CD14-positive monocyte (primary cell): ENCODE measurements around the gene INPP4B. TPM values are rescaled to one million over a fixed set of nuclear protein-coding genes. Genes with fewer than 3 reads are reported as not detected.

ENCODE experiments used
- DNase-seq, 3 donors: peaks; one replicate each; pipeline ENCODE4 v3.0.0-alpha.2; 2011 to 2022
- H2AFZ ChIP-seq: 2 replicates; pipeline ENCODE4 v1.6.0; 2012; ENCODE audit warnings: mild to moderate bottlenecking, low read depth, low read length, inconsistent platforms; ENCODE audit not compliant: insufficient read depth, poor library complexity, severe bottlenecking
- H3K27ac ChIP-seq, 2 donors: 1 replicate in 1 of 2; 2 replicates in 1 of 2; pipeline ENCODE4 v1.5.1; 2012 to 2013; ENCODE audit warnings: low read length in 2 of 2, control low read depth in 1 of 2, inconsistent platforms in 1 of 2, low read depth in 1 of 2, mild to moderate bottlenecking in 1 of 2
- H3K27me3 ChIP-seq, 2 donors: one replicate each; pipeline versions ENCODE4 v1.6.0 to v1.6.1; 2011 to 2013; ENCODE audit warnings: low read length in 2 of 2; ENCODE audit not compliant: control insufficient read depth in 2 of 2, insufficient read depth in 2 of 2
- H3K36me3 ChIP-seq, 2 donors: replicated peaks in 1 of 2; 1 replicate in 1 of 2; 2 replicates in 1 of 2; pipeline versions ENCODE4 v1.5.1 to v1.6.1; 2012 to 2013; ENCODE audit warnings: low read length in 2 of 2, control low read depth in 1 of 2, inconsistent platforms in 1 of 2, mild to moderate bottlenecking in 1 of 2; ENCODE audit not compliant: insufficient read depth in 2 of 2, control insufficient read depth in 1 of 2
- H3K4me1 ChIP-seq, 2 donors: 1 replicate in 1 of 2; 2 replicates in 1 of 2; pipeline versions ENCODE4 v1.5.1 to v1.6.1; 2012 to 2013; ENCODE audit warnings: low read length in 2 of 2, control low read depth in 1 of 2, inconsistent platforms in 1 of 2, mild to moderate bottlenecking in 1 of 2, moderate library complexity in 1 of 2; ENCODE audit not compliant: insufficient read depth in 2 of 2, control insufficient read depth in 1 of 2
- H3K4me2 ChIP-seq: replicated peaks from 2 replicates; pipeline ENCODE3; 2012; ENCODE audit warnings: low read length, moderate library complexity, mild to moderate bottlenecking; ENCODE audit not compliant: poor library complexity, severe bottlenecking; ENCODE audit errors: extremely low read depth
- H3K4me3 ChIP-seq, 3 experiments: fragments of 200-600 bp in 1 of 3; sonication (generic) in 1 of 3; replicated peaks in 1 of 3; 1 replicate in 2 of 3; 2 replicates in 1 of 3; pipeline ENCODE4 v1.5.1; 2011 to 2013; ENCODE audit warnings: low read length in 3 of 3, mild to moderate bottlenecking in 3 of 3, control low read depth in 2 of 3, low read depth in 2 of 3, inconsistent platforms in 1 of 3, moderate library complexity in 1 of 3
- H3K79me2 ChIP-seq: 2 replicates; pipeline ENCODE4 v1.6.0; 2012; ENCODE audit warnings: mild to moderate bottlenecking, control low read depth, inconsistent platforms, low read length, moderate library complexity; ENCODE audit not compliant: insufficient read depth
- H3K9ac ChIP-seq: 2 replicates; pipeline ENCODE4 v1.6.0; 2017; ENCODE audit warnings: low read length, mild to moderate bottlenecking; ENCODE audit not compliant: insufficient read depth, poor library complexity, severe bottlenecking
- H3K9me3 ChIP-seq, 2 donors: replicated peaks in 1 of 2; 1 replicate in 1 of 2; 2 replicates in 1 of 2; pipeline versions ENCODE4 v1.5.1 to v1.6.1; 2012 to 2013; ENCODE audit warnings: low read length in 2 of 2, control low read depth in 1 of 2; ENCODE audit not compliant: control insufficient read depth in 1 of 2, insufficient read depth in 1 of 2
- H4K20me1 ChIP-seq: 2 replicates; pipeline ENCODE4 v1.6.0; 2012; ENCODE audit warnings: mild to moderate bottlenecking, low read length, control low read depth, moderate library complexity; ENCODE audit not compliant: insufficient read depth
- H3K27ac Mint-ChIP-seq, 7 donors: one replicate each; pipeline ENCODE4 v1.8.0; 2020; ENCODE audit warnings: mild to moderate bottlenecking in 7 of 7, mixed read lengths in 7 of 7, moderate library complexity in 6 of 7, inconsistent platforms in 2 of 7
- H3K27me3 Mint-ChIP-seq, 3 donors: one replicate each; pipeline ENCODE4 v1.8.0; 2021 to 2022; ENCODE audit warnings: low read depth in 3 of 3, mild to moderate bottlenecking in 3 of 3, mixed read lengths in 3 of 3, moderate library complexity in 3 of 3, inconsistent platforms in 1 of 3
- H3K36me3 Mint-ChIP-seq, 2 donors: one replicate each; pipeline ENCODE4 v1.8.0; 2020; ENCODE audit warnings: mixed read lengths in 2 of 2, inconsistent platforms in 1 of 2, mild to moderate bottlenecking in 1 of 2
- H3K4me1 Mint-ChIP-seq: one replicate; pipeline ENCODE4 v1.8.0; 2020; ENCODE audit warnings: mild to moderate bottlenecking, mixed read lengths
- H3K4me3 Mint-ChIP-seq, 2 donors: one replicate each; pipeline ENCODE4 v1.8.0; 2020; ENCODE audit warnings: mild to moderate bottlenecking in 2 of 2, mixed read lengths in 2 of 2, moderate library complexity in 1 of 2
- H3K9me3 Mint-ChIP-seq, 7 donors: one replicate each; pipeline ENCODE4 v1.8.0; 2020 to 2022; ENCODE audit warnings: mixed read lengths in 7 of 7, mild to moderate bottlenecking in 6 of 7, moderate library complexity in 6 of 7, inconsistent platforms in 2 of 7
- WGBS: methylation state at CpG from one replicate; pipeline ENCODE4 v1.1.5; 2013; ENCODE audit warnings: missing lambda C conversion rate; ENCODE audit not compliant: insufficient coverage; 5-methylcytosine and 5-hydroxymethylcytosine counted together
- intact Hi-C, 2 donors: fragments of 100-400 bp; cut with micrococcal nuclease; formaldehyde crosslinking; loops; one replicate each; pipeline versions ENCODE4 v1.15.0 to v1.15.1; 2023
- polyA plus RNA-seq, 3 donors: library from polyadenylated mRNA; depleted of rRNA in 1 of 3; unstranded in 2 of 3; stranded (reverse) in 1 of 3; fragments of 300-500 nt in 2 of 3; fragments of >200 nt in 1 of 3; fragmentation: Illumina TruSeq in 2 of 3; gene quantifications; 1 replicate in 2 of 3; 2 replicates in 1 of 3; pipeline ENCODE4 v1.2.3, GENCODE V29; 2012 to 2021
- TF ChIP-seq, protein P1 (sequence below): fragments of 200-600 bp; IDR thresholded peaks from one replicate; pipeline ENCODE4 v1.8.0; 2022; ENCODE audit warnings: antibody characterized with exemption, mild to moderate bottlenecking

INPP4B gene
- polyA plus RNA-seq, 3 donors, result 0.13 to 0.38 (median 0.22) TPM

DNA sequence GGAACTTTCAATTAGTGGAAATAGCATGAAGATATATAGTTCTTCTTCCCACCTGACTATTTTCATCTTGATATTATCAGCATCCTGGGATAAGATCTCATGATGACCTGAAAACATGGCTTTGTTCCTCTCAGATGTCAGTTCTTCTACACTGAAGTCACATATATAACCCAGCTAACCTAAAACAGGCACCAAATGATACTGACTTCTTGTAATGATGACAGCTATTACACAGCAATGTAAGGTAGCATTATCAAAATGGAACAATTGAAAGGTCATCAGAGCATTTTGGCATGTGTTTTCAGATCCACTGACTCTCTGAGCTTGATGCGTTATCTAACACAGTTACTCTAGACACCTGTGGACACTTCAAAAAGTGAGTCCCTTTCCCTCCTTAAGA lies 469.9 kb downstream of the INPP4B start:
- Histone ChIP-seq H3K36me3 (no peaks in the 10 kb centered on the region), H3K9ac (no peak overlapping the region), H3K4me3 (no peak overlapping the region), H2AFZ (no peak overlapping the region), H4K20me1 (no peaks in the 10 kb centered on the region), H3K9me3 (no peaks in the 10 kb centered on the region), H3K79me2 (no peaks in the 10 kb centered on the region), H3K27ac (no peak overlapping the region), H3K4me1 (no peaks in the 10 kb centered on the region), H3K27me3 (no peaks in the 10 kb centered on the region), H3K4me2 (no peak overlapping the region)
- Mint-ChIP-seq H3K9me3 (no peaks in the 10 kb centered on the region), H3K4me3 (no peak overlapping the region), H3K36me3 (no peaks in the 10 kb centered on the region), H3K27me3 (no peaks in the 10 kb centered on the region), H3K4me1 (no peaks in the 10 kb centered on the region), H3K27ac (no peak overlapping the region)
- intact Hi-C loops, result no loop called here
- 100% methylated on average over 1 of the region's 1 CpG for WGBS
- DNase-seq, result no peak
- TF ChIP-seq, protein P1, sequence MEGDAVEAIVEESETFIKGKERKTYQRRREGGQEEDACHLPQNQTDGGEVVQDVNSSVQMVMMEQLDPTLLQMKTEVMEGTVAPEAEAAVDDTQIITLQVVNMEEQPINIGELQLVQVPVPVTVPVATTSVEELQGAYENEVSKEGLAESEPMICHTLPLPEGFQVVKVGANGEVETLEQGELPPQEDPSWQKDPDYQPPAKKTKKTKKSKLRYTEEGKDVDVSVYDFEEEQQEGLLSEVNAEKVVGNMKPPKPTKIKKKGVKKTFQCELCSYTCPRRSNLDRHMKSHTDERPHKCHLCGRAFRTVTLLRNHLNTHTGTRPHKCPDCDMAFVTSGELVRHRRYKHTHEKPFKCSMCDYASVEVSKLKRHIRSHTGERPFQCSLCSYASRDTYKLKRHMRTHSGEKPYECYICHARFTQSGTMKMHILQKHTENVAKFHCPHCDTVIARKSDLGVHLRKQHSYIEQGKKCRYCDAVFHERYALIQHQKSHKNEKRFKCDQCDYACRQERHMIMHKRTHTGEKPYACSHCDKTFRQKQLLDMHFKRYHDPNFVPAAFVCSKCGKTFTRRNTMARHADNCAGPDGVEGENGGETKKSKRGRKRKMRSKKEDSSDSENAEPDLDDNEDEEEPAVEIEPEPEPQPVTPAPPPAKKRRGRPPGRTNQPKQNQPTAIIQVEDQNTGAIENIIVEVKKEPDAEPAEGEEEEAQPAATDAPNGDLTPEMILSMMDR, result no peak

DNA sequence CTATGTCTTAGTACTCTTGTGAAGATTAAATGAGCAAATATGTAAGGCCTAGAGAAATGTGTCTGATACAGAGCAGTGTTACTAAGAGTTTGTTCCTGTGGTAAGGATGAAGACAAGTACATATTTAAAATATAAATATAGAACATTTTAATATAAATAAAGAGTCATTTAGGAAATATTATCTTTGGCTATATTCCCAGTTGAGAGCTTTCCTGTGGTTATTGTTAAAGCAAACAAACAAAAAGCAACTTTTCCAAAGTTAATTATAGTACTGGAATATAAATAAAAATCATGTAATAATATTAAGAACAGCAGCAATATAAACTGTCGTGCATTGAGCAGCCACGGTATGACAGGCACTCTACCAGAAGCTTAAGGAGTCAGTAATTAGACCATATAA lies 472.5 kb downstream of the INPP4B start:
- H4K20me1 ChIP-seq, result no peaks in the 10 kb centered on the region
- DNase-seq, result no peak
- H3K9me3 Mint-ChIP-seq, result peaks cover 0 to 5% (median 2%) of the 10 kb centered on the region in 7 donors
- no peaks in the 10 kb centered on the region for H3K36me3 Mint-ChIP-seq
- intact Hi-C loops, result no loop called here
- H3K4me1 Mint-ChIP-seq, result no peaks in the 10 kb centered on the region
- no peak overlapping the region for H3K27ac Mint-ChIP-seq
- WGBS, result no CpG with 5 or more reads among the region's 2 CpGs
- no peak overlapping the region for H3K4me3 ChIP-seq
- H3K36me3 ChIP-seq, result no peaks in the 10 kb centered on the region
- no peaks in the 10 kb centered on the region for H3K4me1 ChIP-seq
- no peaks in the 10 kb centered on the region for H3K9me3 ChIP-seq
- no peaks in the 10 kb centered on the region for H3K79me2 ChIP-seq
- no peak overlapping the region for H3K4me2 ChIP-seq
- no peak overlapping the region for H2AFZ ChIP-seq
- H3K9ac ChIP-seq, result no peak overlapping the region
- TF ChIP-seq, protein P1, result no peak
- no peak overlapping the region for H3K27ac ChIP-seq
- H3K27me3 Mint-ChIP-seq, result no peaks in the 10 kb centered on the region
- H3K4me3 Mint-ChIP-seq, result no peak overlapping the region
- no peaks in the 10 kb centered on the region for H3K27me3 ChIP-seq
